ENCODE measurements around the gene CYP17A1.

DNA sequence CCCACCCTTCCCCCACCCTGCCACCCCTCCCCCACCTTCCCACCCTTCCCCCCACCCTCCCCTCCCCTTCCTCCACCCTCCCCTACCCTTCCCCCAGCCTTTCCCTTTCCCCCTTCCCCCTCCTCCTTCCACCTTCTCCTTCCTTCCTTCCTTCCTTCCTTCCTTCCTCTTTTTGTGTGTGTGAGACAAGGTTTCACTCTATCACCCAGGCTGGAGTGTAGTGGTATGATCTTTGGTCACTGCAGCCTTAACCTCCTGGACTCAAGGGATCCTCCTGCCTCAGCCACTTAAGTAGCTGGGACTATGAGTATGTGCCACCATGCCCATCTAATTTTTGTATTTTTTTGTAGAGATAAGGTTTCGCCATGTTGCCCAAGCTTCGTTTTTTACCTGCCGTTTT is 35.2 kb downstream of the CYP17A1 start:
- TF ChIP-seq POLR2AphosphoS5 (IDR thresholded peaks at IDR 0.05; ENCODE audit: low read depth, low read length) (no peak), TCF7L2 (IDR thresholded peaks at IDR 0.05; ENCODE audit: low read depth, low read length) (no peak)
- TF ChIP-seq, protein P1, sequence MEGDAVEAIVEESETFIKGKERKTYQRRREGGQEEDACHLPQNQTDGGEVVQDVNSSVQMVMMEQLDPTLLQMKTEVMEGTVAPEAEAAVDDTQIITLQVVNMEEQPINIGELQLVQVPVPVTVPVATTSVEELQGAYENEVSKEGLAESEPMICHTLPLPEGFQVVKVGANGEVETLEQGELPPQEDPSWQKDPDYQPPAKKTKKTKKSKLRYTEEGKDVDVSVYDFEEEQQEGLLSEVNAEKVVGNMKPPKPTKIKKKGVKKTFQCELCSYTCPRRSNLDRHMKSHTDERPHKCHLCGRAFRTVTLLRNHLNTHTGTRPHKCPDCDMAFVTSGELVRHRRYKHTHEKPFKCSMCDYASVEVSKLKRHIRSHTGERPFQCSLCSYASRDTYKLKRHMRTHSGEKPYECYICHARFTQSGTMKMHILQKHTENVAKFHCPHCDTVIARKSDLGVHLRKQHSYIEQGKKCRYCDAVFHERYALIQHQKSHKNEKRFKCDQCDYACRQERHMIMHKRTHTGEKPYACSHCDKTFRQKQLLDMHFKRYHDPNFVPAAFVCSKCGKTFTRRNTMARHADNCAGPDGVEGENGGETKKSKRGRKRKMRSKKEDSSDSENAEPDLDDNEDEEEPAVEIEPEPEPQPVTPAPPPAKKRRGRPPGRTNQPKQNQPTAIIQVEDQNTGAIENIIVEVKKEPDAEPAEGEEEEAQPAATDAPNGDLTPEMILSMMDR (IDR thresholded peaks at IDR 0.05), result no peak
- TF ChIP-seq, protein P2, sequence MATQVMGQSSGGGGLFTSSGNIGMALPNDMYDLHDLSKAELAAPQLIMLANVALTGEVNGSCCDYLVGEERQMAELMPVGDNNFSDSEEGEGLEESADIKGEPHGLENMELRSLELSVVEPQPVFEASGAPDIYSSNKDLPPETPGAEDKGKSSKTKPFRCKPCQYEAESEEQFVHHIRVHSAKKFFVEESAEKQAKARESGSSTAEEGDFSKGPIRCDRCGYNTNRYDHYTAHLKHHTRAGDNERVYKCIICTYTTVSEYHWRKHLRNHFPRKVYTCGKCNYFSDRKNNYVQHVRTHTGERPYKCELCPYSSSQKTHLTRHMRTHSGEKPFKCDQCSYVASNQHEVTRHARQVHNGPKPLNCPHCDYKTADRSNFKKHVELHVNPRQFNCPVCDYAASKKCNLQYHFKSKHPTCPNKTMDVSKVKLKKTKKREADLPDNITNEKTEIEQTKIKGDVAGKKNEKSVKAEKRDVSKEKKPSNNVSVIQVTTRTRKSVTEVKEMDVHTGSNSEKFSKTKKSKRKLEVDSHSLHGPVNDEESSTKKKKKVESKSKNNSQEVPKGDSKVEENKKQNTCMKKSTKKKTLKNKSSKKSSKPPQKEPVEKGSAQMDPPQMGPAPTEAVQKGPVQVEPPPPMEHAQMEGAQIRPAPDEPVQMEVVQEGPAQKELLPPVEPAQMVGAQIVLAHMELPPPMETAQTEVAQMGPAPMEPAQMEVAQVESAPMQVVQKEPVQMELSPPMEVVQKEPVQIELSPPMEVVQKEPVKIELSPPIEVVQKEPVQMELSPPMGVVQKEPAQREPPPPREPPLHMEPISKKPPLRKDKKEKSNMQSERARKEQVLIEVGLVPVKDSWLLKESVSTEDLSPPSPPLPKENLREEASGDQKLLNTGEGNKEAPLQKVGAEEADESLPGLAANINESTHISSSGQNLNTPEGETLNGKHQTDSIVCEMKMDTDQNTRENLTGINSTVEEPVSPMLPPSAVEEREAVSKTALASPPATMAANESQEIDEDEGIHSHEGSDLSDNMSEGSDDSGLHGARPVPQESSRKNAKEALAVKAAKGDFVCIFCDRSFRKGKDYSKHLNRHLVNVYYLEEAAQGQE (IDR thresholded peaks at IDR 0.05; ENCODE audit: insufficient read depth in 1 of 2, low read depth in 2 of 2, low read length in 1 of 2), result no peak
